ENCODE measurements around the gene ROMO1. TPM values are rescaled to one million over a fixed set of nuclear protein-coding genes. Genes with fewer than 3 reads are reported as not detected.
A peak's percentile ranks its signal among the peaks of the same experiment; 100 is the strongest.
"Not testable (repeated sequence)": the region's sequence is repeated elsewhere in the genome, so short reads cannot be mapped to it uniquely, and the experiment has no call there.

Gene ROMO1
- total RNA-seq, 1 experiment from 2014 or later: 357 TPM

GRCh38 chr20:35686872-35687271, 12.3 kb upstream of the ROMO1 start:
- BruUV-seq (replicated peaks); H3K27me3 ChIP-seq (replicated peaks; ENCODE audit: control insufficient read depth, insufficient read depth, low read length); H3K27ac Mint-ChIP-seq (ENCODE audit: unreplicated experiment); H3K4me1 ChIP-seq; H3K4me3 ChIP-seq (ENCODE audit: low read depth, low read length); H3K9me3 ChIP-seq; H3K4me1 Mint-ChIP-seq (ENCODE audit: low read depth, unreplicated experiment); H3K4me3 Mint-ChIP-seq (ENCODE audit: unreplicated experiment); H3K27me3 Mint-ChIP-seq (ENCODE audit: insufficient read depth, unreplicated experiment); intact Hi-C loops (cut with micrococcal nuclease; ENCODE audit: unreplicated experiment); H3K36me3 ChIP-seq (ENCODE audit: control insufficient read depth, insufficient read depth, low read length): not testable (repeated sequence)
- peak; percentile 65 to 74 for DNase-seq
- CTCF ChIA-PET: interaction anchor here (0.6 to 1.4 kb wide), 4 partner anchors 23 to 301 kb away, joined by 3 to 5 read pairs (median 3); partner anchors contain the start of genes CPNE1 and RBM12
- H3K36me3 Mint-ChIP-seq (ENCODE audit: insufficient read depth, unreplicated experiment): peaks cover 57% of the 10 kb centered on the region
- TF ChIP-seq CTCF (IDR thresholded peaks at IDR 0.05; ENCODE audit: insufficient read depth in 1 of 2, low read depth in 1 of 2, low read length in 1 of 2, severe bottlenecking in 1 of 2, unreplicated experiment in 1 of 2): peak; percentile 32 to 56
- POLR2A ChIA-PET: interaction anchor here (0.8 kb wide), 1 partner anchor 23 kb away, joined by 3 read pairs; the partner anchor contains the start of genes CPNE1 and RBM12
- peaks cover 13% of the 10 kb centered on the region for H3K9me3 Mint-ChIP-seq (ENCODE audit: unreplicated experiment)

- no peak overlapping the region for H3K27ac Mint-ChIP-seq (ENCODE audit: unreplicated experiment)
- BruUV-seq (replicated peaks): no TSS peak
- H3K9me3 ChIP-seq: peaks cover 9% of the 10 kb centered on the region; the same call in 1 of the 2 replicates
- no peaks in the 10 kb centered on the region for H3K27me3 ChIP-seq (replicated peaks; ENCODE audit: control insufficient read depth, insufficient read depth, low read length)
- peak in 1 of 2 experiments; percentile 31 for DNase-seq
- intact Hi-C loops (cut with micrococcal nuclease; ENCODE audit: unreplicated experiment): no loop called here
- peaks cover 61% of the 10 kb centered on the region for H3K36me3 Mint-ChIP-seq (ENCODE audit: insufficient read depth, unreplicated experiment)
- CTCF ChIA-PET: no interaction called here
- no peaks in the 10 kb centered on the region for H3K27me3 Mint-ChIP-seq (ENCODE audit: insufficient read depth, unreplicated experiment)
- H3K36me3 ChIP-seq (ENCODE audit: control insufficient read depth, insufficient read depth, low read length): peaks cover 8% of the 10 kb centered on the region
- no peak overlapping the region for H3K4me3 Mint-ChIP-seq (ENCODE audit: unreplicated experiment)
- H3K4me3 ChIP-seq (ENCODE audit: low read depth, low read length): no peak overlapping the region
- H3K4me1 Mint-ChIP-seq (ENCODE audit: low read depth, unreplicated experiment): no peaks in the 10 kb centered on the region
- POLR2A ChIA-PET: interaction anchor here (0.6 kb wide), 1 partner anchor 40 kb away, joined by 4 read pairs; no protein-coding TSS in a partner anchor
- peaks cover 13% of the 10 kb centered on the region for H3K9me3 Mint-ChIP-seq (ENCODE audit: unreplicated experiment)
- H3K4me1 ChIP-seq: no peaks in the 10 kb centered on the region
- TF ChIP-seq CTCF (IDR thresholded peaks at IDR 0.05; ENCODE audit: insufficient read depth in 1 of 2, low read depth in 1 of 2, low read length in 1 of 2, severe bottlenecking in 1 of 2, unreplicated experiment in 1 of 2): no peak
Measured at GRCh38 chr20:35690265-35690664, 8.9 kb upstream of the ROMO1 start.

GRCh38 chr20:35695245-35695749, 3.9 kb upstream of the ROMO1 start:
- H3K27me3 ChIP-seq (replicated peaks; ENCODE audit: control insufficient read depth, insufficient read depth, low read length): no peaks in the 10 kb centered on the region
- Mint-ChIP-seq H3K27me3 (ENCODE audit: insufficient read depth, unreplicated experiment) (no peaks in the 10 kb centered on the region), H3K27ac (ENCODE audit: unreplicated experiment) (no peak overlapping the region), H3K9me3 (ENCODE audit: unreplicated experiment) (no peaks in the 10 kb centered on the region), H3K36me3 (ENCODE audit: insufficient read depth, unreplicated experiment) (peaks cover 58% of the 10 kb centered on the region), H3K4me1 (ENCODE audit: low read depth, unreplicated experiment) (peaks cover 17% of the 10 kb centered on the region), H3K4me3 (ENCODE audit: unreplicated experiment) (no peak overlapping the region)
- peak in 1 of 2 experiments; percentile 30 for DNase-seq
- POLR2A ChIA-PET: no interaction called here
- H3K4me3 ChIP-seq (ENCODE audit: low read depth, low read length): no peak overlapping the region
- peaks cover 2% of the 10 kb centered on the region; the same call in 1 of the 2 replicates for H3K36me3 ChIP-seq (ENCODE audit: control insufficient read depth, insufficient read depth, low read length)
- no peaks in the 10 kb centered on the region for H3K9me3 ChIP-seq
- intact Hi-C loops (cut with micrococcal nuclease; ENCODE audit: unreplicated experiment): loop anchor here (5.0 kb wide), 1 partner anchor 233 kb away; no protein-coding TSS in a partner anchor
- BruUV-seq (replicated peaks): no TSS peak
- H3K4me1 ChIP-seq: peaks cover 15% of the 10 kb centered on the region
- no peak for TF ChIP-seq CTCF (IDR thresholded peaks at IDR 0.05; ENCODE audit: insufficient read depth in 1 of 2, low read depth in 1 of 2, low read length in 1 of 2, severe bottlenecking in 1 of 2, unreplicated experiment in 1 of 2)
- CTCF ChIA-PET: interaction anchor here (0.9 kb wide), 1 partner anchor 76 kb away, joined by 3 read pairs; no protein-coding TSS in a partner anchor

All from Caco-2 (cell line).